GM19372 (cell line): Measurements from ENCODE around the gene CRYGA.
"Not testable (repeated sequence)": the region's sequence is repeated elsewhere in the genome, so short reads cannot be mapped to it uniquely, and the experiment has no call there.

Experiments used
- ATAC-seq: cut with Tn5 transposase; IDR thresholded peaks from one replicate; pipeline ENCODE4 v1.9.1; 2021; ENCODE audit warnings: mild to moderate bottlenecking, low read depth, moderate library complexity; ENCODE audit not compliant: unreplicated experiment

Gene CRYGA

DNA sequence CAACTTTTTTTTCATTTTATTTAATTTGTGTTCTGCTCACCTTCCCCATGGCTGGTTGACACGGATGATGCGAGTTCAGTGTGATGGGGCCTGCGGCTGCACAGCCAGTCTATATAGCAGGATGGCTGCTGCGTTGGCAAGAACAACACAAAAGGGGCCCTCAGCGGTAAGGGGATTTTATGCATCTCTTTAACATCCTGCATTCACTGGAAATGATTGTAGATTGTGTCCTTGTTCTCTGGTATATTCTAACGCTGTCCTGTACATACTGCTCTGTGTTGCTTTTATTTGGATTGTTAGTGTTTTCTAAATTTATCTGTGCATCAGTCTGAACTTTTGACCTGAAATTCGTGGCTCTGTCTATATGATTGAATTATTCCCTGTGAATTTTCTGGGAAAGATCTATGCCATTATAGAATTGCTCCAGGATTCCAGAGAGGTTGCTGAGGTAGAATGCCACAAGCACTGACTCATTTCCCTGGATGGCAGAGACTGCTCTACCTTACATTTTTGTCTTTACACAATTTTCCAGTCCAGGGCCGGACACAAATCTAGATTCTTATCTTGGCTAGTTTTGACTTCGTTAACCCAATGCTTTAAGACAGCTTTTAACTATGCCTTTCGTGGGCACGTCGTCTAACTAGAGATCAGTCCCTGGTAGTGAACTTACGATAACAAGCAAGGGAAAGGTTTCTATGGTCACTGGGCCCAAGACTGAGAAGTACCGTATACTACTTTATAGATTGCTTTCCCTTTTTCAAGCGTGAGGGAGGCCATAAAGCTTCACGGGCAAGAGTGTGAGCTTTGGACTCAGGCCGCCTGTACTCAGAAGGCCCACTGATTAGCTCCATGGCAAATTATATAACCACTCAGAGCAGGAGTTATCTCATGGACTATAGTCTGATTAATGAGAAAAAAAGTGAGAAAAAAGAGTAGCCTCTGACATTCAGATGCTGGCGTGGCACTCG lies 33.4 kb downstream of the CRYGA start, which contains the start of gene CRYGC:
Gene CRYGC, minus strand, starts transcription at position 85 of the 968 bp plus-strand sequence. Its CDS starts 36 bp downstream, at position 49.
- ATAC-seq: no peak

DNA sequence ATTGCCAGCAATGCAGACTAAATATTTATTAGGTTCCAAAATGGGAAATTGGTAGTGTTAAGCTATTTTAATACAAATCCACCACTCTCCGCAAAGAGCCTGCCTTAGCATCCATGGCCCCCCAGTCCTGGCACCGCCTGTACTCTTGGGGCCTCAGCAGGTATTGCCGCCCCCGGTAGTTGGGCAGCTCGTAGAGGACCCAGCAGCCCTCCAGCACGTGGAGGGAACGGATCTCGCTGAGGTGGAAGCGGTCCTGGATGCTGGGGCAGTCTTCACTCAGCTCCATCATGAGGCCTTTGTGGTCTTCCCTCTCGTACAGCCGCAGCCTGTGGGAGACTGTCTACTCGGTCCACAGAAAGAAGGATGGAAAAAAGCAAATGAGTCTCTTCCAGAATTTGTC lies 35.3 kb downstream of the CRYGA start:
- ATAC-seq: no peak

DNA sequence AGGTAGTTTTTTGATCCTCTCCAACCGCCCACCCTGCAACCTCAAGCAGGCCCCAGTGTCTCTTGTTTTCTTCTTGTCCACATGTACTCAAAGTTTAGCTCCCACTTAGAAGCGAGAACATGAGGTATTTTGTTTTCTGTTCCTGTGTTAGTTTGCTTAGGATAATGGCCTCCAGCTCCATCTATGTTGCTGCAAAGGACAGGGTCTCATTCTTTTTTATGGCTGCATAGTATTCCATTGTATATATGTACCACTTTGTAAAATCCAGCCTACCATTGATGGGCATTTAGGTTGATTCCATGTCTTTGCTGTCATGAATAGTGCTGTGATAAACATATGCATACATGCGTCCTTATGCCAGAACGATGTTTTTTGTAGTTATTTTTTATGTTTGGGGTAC lies 36.3 kb downstream of the CRYGA start:
- ATAC-seq: no peak

DNA sequence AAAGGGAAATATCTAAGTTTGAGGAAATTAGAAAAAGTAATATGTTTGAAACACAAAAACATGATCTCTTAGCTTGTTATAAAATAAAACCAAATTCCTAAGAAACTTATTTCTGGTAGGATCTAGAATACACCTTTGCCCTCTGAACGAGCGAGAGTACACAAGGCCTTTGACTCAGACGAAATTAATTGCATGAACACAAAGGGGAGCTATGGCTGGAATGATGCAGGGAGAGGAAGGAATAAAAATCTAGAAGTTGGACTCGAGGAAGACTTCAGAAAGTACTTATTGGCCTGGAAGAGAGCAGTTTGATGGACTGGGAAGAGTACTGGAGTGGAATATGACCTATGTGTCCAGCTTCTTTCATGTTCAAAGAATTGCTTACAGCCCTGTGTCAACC lies 38.1 kb downstream of the CRYGA start:
- ATAC-seq: no peak

DNA sequence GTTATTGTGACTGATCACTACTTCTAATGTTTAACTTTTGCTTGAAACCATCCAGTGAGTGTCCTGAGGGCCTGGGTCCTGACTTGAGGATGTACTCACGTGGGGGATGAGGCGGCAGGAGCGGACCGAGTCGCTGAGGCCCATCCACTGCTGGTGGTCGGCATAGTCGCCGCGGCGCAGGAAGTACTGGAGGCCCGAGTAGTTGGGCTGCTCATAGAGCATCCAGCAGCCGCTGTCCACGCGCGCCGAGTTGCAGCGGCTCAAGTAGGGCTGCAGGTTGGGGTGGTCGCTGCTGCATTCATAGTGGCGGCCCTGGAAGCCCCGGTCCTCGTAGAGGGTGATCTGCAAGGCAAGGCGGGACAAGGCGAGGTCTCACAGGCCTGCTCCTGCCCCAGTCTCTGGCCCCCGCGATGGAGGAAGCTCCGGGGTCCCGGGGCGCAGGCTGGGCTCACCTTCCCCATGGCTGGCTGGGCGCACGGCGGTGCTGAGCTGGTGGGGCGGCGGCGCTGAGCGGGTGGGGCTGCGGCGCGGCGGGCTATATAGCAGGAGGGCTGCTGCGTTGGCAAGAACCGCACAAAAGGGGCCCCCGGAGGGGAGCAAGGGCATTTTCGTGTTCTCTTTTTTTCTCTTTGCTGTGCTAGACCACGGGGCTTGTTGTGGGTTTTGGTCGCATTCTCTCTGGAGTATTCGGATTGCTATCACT lies 39.2 kb downstream of the CRYGA start, which contains the start of gene CRYGD:
Gene CRYGD, minus strand, starts transcription at position 512 of the 703 bp plus-strand sequence. Its CDS starts 51 bp downstream, at position 461.
- ATAC-seq: not testable (repeated sequence)

DNA sequence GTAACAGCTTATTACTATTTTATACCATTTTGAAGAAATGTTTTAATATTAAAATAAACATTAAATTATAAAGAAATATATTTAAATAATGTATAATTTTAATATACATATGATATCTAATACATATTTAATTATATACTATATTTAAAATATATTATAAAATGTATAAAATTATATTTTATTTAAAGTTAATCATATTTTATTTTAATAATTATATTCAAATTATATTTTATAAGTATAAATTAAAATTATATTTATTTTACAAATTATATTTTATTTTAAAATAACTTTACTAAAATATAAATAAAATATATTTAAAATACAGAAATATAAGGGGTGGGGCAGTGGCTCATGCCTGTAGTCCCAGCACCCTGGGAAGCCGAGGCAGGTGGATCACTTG lies 41.1 kb downstream of the CRYGA start:
- no peak for ATAC-seq

DNA sequence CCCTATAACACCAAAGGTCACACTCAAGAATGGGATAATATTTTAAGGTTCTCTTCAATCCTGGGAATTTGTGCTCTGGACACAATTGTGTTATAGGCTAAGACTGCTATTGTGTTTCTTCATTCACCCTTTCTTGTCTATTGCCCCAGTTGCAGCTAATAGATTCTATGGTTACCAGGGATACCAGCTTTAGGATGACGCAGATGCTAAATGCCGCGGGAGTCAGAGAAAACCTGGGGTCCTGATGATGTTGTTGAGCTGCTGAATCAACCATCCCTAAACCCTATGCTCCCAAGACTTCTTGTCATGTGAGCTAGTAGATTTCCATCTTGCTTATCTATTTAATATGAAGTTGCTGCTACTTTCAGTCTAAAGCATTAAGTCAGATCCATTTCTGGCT lies 44.5 kb downstream of the CRYGA start:
- no peak for ATAC-seq

DNA sequence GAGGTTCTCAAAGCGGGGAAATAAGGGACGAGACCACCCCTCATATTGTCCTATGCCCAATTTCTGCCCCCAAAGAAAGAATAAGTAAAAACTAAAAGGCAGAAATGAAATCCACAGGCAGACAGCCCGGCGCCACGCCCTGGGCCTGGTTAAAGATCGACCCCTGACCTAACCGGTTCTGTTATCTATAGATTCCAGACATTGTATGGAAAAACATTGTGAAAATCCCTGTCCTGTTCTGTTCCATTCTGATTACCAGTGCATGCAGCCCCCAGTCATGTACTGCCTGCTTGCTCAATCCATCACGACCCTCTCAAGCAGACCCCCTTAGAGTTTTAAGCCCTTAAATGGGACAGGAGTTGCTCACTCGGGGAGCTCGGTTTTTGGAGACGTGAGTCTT lies 46.0 kb downstream of the CRYGA start:
- not testable (repeated sequence) for ATAC-seq

DNA sequence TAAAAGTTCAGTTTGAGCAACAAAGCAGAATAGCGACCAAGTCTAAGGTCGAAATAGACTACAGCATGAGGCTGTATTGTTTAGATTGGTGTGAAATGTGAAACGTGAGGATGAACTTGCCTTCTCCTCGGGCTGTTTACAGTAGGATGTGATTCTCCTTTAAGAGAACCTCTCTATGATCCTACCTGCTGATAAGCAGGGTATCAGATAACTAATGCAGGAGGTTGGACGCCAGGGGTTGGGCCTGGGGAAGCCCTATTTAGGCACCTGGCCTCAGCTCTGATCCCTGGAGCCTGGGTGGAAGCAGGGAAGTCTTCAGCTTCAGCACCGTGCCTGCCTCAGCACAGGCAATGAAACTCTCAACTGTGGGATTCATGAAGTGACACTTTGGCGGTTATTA lies 50.4 kb downstream of the CRYGA start:
- no peak for ATAC-seq

DNA sequence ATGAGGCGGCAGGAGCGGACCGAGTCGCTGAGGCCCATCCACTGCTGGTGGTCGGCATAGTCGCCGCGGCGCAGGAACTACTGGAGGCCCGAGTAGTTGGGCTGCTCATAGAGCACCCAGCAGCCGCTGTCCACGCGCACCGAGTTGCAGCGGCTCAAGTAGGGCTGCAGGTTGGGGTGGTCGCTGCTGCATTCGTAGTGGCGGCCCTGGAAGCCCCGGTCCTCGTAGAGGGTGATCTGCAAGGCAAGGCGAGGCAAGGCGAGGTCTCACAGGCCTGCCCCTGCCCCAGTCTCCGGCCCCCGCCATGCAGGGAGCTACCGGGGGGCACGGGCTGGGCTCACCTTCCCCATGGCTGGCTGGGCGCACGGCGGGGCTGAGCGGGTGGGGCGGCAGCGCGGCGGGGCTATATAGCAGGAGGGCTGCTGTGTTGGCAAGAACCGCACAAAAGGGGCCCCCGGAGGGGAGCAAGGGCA lies 51.1 kb downstream of the CRYGA start:
- not testable (repeated sequence) for ATAC-seq
